Ovary (tissue), 9 donors: ENCODE results near the gene SLC27A2. TPM values are rescaled to one million over a fixed set of nuclear protein-coding genes. Genes with fewer than 3 reads are reported as not detected.

Experiments
- DNase-seq, 5 donors: peaks; one replicate each; pipeline ENCODE4 v3.0.0-alpha.2; 2019 to 2020
- H3K27ac ChIP-seq, 2 donors: fragments of 200-600 bp; one replicate each; pipeline versions ENCODE4 v1.5.1 to v1.8.0; 2019 to 2022
- H3K27me3 ChIP-seq: fragments of 200-600 bp; one replicate; pipeline ENCODE4 v1.8.0; 2022
- H3K36me3 ChIP-seq: fragments of 200-600 bp; sonication (generic); one replicate; pipeline ENCODE4 v1.5.1; 2019
- H3K4me1 ChIP-seq: one replicate; pipeline ENCODE4 v1.8.1; 2013; ENCODE audit warnings: mild to moderate bottlenecking, moderate library complexity; ENCODE audit not compliant: insufficient read depth
- H3K4me3 ChIP-seq: fragments of 200-600 bp; sonication (generic); one replicate; pipeline ENCODE4 v1.5.1; 2017
- H3K9me3 ChIP-seq, 2 donors: fragments of 200-600 bp in 1 of 2; sonication (generic) in 1 of 2; one replicate each; pipeline versions ENCODE4 v1.5.1 to v1.8.1; 2013 to 2019; ENCODE audit warnings: mild to moderate bottlenecking in 1 of 2, moderate library complexity in 1 of 2
- EP300 ChIP-seq: sonication (generic); formaldehyde crosslinking; IDR thresholded peaks from one replicate; pipeline ENCODE4 v1.6.1; 2017; ENCODE audit warnings: antibody characterized with exemption
- POLR2A ChIP-seq: fragments of 450-650 bp; IDR thresholded peaks from one replicate; pipeline ENCODE4 v1.6.1; 2017; ENCODE audit warnings: antibody characterized with exemption, mild to moderate bottlenecking, moderate library complexity
- WGBS, 3 donors: extraction: QIAGEN DNeasy Blood & Tissue Kit in 1 of 3; methylation state at CpG; one replicate each; pipeline versions ENCODE4 v1.1.5 to v1.1.7; 2013 to 2017; 5-methylcytosine and 5-hydroxymethylcytosine counted together
- intact Hi-C, 4 donors: fragments of 100-400 bp; cut with DNase I; formaldehyde crosslinking; loops; one replicate each; pipeline versions ENCODE4 v1.11.0 to v1.15.1; 2022 to 2023
- polyA plus RNA-seq, 2 donors: library from polyadenylated mRNA; stranded (reverse); fragments of 200-250 nt in 1 of 2; fragments of 350-450 nt in 1 of 2; fragmentation: Illumina TruSeq in 1 of 2; extraction: RNeasy Lipid Tissue Mini Kit (QIAGEN cat#74804) in 1 of 2; gene quantifications; one replicate each; pipeline ENCODE4 v1.2.3, GENCODE V29; 2013 to 2014
- total RNA-seq, 7 donors: library from RNA; depleted of rRNA in 2 of 7; stranded (reverse); fragments of >200 nt in 2 of 7; fragmentation: NEBNext Ultra II Directional in 3 of 7; extraction: Animal tissue kit (Norgen Biotek cat#: 25700) in 3 of 7; gene quantifications; one replicate each; pipeline versions ENCODE4 v1.1.0 to v1.2.4, GENCODE V29; 2016 to 2023
- TF ChIP-seq, protein P1 (sequence below), 3 donors: fragments of 450-650 bp in 2 of 3; fragments of 200-600 bp in 1 of 3; IDR thresholded peaks; one replicate each; pipeline versions ENCODE4 v1.5.1 to v1.8.0; 2016 to 2022; ENCODE audit warnings: antibody characterized with exemption in 3 of 3, mild to moderate bottlenecking in 1 of 3
- donor health status: DM: no; HTN: no; CAD: no; lungs with moderate emphysema.
- donor health status: DM: no; HTN: no; CAD: no.
- donor health status: Bipolar disorder and iron deficiency.
- donor health status: DM: yes; HTN: yes; CAD: no.
- donor health status: DM: no; HTN: no; CAD: no.
- donor health status: DM: yes; HTN: yes; CAD: no.

SLC27A2 gene
- total and polyA plus RNA-seq, 9 donors: 0.10 to 4.7 (median 0.47) TPM; not detected in 2

DNA sequence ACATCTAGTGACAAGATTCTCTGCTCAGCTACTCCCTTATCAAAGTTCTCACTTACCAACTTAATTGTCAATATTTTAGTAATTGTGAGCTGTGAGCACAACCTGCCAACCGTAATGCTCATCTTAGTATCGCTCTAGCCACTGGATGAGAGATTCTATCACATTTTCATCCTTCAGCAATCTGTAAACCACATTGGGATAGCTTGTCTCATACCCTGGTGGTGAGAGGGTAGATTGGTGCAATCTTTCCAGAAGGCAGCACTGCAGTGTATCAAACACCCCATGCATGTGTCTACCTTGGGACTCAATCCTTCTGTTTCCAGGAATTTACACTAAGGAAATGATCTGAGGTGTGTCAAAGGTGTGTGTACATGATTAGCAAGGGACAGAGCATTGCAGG is 44.1 kb upstream of the SLC27A2 start:
- Histone ChIP-seq H3K4me3 (no peak overlapping the region), H3K36me3 (no peaks in the 10 kb centered on the region), H3K4me1 (no peaks in the 10 kb centered on the region), H3K27ac (no peak overlapping the region), H3K27me3 (no peaks in the 10 kb centered on the region), H3K9me3 (no peaks in the 10 kb centered on the region)
- WGBS, 3 donors: 91 to 95% (median 91%) methylated on average over 2 of the region's 2 CpGs
- TF ChIP-seq EP300 (no peak), POLR2A (no peak)
- TF ChIP-seq, protein P1, sequence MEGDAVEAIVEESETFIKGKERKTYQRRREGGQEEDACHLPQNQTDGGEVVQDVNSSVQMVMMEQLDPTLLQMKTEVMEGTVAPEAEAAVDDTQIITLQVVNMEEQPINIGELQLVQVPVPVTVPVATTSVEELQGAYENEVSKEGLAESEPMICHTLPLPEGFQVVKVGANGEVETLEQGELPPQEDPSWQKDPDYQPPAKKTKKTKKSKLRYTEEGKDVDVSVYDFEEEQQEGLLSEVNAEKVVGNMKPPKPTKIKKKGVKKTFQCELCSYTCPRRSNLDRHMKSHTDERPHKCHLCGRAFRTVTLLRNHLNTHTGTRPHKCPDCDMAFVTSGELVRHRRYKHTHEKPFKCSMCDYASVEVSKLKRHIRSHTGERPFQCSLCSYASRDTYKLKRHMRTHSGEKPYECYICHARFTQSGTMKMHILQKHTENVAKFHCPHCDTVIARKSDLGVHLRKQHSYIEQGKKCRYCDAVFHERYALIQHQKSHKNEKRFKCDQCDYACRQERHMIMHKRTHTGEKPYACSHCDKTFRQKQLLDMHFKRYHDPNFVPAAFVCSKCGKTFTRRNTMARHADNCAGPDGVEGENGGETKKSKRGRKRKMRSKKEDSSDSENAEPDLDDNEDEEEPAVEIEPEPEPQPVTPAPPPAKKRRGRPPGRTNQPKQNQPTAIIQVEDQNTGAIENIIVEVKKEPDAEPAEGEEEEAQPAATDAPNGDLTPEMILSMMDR (IDR thresholded peaks at IDR 0.05): no peak
- intact Hi-C loops: loop anchor here in 1 of 4 donors (10.0 kb wide), 1 partner anchor 233 kb away; no protein-coding TSS in a partner anchor
- DNase-seq: no peak

DNA sequence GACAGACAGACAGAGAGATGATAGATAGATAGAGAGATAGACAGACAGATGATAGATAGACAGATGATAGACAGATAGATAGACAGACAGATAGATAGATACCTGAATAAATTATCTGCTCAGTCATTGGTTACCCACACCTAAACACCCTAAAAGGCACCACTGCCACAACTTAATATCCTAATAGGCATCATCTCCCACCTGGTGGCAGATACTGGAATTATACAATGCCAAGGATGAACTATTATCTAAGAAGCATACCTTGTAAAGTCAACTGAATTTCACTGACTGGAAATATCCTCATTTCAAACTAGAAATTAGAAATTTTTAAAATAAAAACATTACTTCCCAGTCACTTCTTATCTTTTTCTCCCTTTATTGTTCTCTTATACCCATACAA is 43.6 kb upstream of the SLC27A2 start:
- Histone ChIP-seq H3K9me3 (no peaks in the 10 kb centered on the region), H3K4me3 (no peak overlapping the region), H3K4me1 (no peaks in the 10 kb centered on the region), H3K27ac (no peak overlapping the region), H3K36me3 (no peaks in the 10 kb centered on the region), H3K27me3 (no peaks in the 10 kb centered on the region)
- TF ChIP-seq, protein P1 (IDR thresholded peaks at IDR 0.05): no peak
- no peak for TF ChIP-seq POLR2A
- TF ChIP-seq EP300: no peak
- DNase-seq: no peak
- intact Hi-C loops: loop anchor here in 1 of 4 donors (10.0 kb wide), 1 partner anchor 234 kb away; no protein-coding TSS in a partner anchor

DNA sequence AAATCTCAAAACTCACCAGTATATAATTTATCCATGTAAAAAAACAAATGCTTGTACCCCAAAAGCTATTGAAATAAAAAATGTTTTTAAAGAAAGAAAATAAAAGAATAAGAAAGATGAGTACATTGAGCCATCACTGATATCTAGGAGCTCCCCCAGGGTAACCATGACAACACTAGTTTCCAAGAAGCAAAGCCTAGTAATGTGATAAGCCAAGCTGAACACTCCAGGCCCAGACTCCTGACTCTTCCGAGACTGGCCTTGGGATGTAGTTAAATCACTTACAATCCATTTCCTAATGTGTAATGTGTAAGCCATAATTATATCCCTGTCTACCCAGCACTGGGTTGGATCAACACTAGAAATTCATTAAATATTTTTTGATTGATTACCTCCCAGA is 41.9 kb upstream of the SLC27A2 start:
- WGBS, 3 donors: 0% methylated on average over 1 of the region's 1 CpG
- TF ChIP-seq, protein P1 (IDR thresholded peaks at IDR 0.05): no peak
- TF ChIP-seq EP300: no peak
- TF ChIP-seq POLR2A: no peak
- H3K36me3 ChIP-seq: no peaks in the 10 kb centered on the region
- no peaks in the 10 kb centered on the region for H3K27me3 ChIP-seq
- H3K9me3 ChIP-seq: no peaks in the 10 kb centered on the region
- H3K4me3 ChIP-seq: no peak overlapping the region
- H3K4me1 ChIP-seq: no peaks in the 10 kb centered on the region
- intact Hi-C loops: loop anchor here (5.0 to 10.0 kb wide), 5 partner anchors 235 to 1275 kb away; partner anchors contain the start of gene FGF7 (in 1 of the 4)
- H3K27ac ChIP-seq: no peak overlapping the region
- DNase-seq: no peak

DNA sequence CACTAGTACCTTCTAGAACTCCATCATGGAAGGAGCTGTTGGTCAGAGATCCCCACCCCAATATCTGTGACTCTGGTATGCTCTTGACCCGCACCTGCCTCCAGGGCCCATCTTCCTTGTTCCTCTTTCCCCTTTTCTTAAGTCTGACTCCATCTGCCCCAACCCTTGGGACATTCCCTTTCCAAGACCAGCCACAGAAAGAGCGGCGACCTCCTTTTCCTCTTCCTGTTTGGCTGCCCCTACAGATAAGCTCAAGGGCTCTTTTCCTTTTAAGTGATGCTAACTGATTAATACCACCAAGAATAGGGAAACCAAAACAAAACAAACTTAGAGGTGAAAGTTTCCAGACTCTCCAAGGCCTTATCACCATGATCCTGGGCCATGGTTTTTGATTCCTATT is 41.0 kb upstream of the SLC27A2 start:
- Histone ChIP-seq H3K4me3 (no peak overlapping the region), H3K27ac (no peak overlapping the region), H3K27me3 (no peaks in the 10 kb centered on the region), H3K36me3 (no peaks in the 10 kb centered on the region), H3K4me1 (no peaks in the 10 kb centered on the region), H3K9me3 (no peaks in the 10 kb centered on the region)
- WGBS, 3 donors: 89 to 91% (median 91%) methylated on average over 3 of the region's 3 CpGs
- DNase-seq: no peak
- no peak for TF ChIP-seq EP300
- TF ChIP-seq, protein P1 (IDR thresholded peaks at IDR 0.05): no peak
- no peak for TF ChIP-seq POLR2A
- intact Hi-C loops: loop anchor here (5.0 to 10.0 kb wide), 5 partner anchors 236 to 1276 kb away; partner anchors contain the start of gene FGF7 (in 1 of the 4)
